GM10248 (cell line): ENCODE data around the gene B3GLCT.

Source experiments
- CTCF ChIA-PET: fragments of 300-600 bp; sonication (Branson Sonifier 250); formaldehyde crosslinking; extraction: SDS; loops from one replicate; lab custom pipeline; 2021; ENCODE audit warnings: antibody characterized with exemption; lab: Yijun Ruan, JAX
- POLR2A ChIA-PET: fragments of 350-650 bp; sonication (Branson Sonifier 250); formaldehyde crosslinking; extraction: SDS; loops from one replicate; lab custom pipeline; 2020; ENCODE audit warnings: antibody characterized with exemption; lab: Yijun Ruan, JAX
- DNase-seq: peaks from one replicate; pipeline ENCODE4 v3.0.0; 2012; ENCODE audit errors: extremely low spot score
- CTCF ChIP-seq: IDR thresholded peaks from 2 replicates; pipeline ENCODE4 v1.5.1; 2012; ENCODE audit warnings: mild to moderate bottlenecking, low read depth; ENCODE audit errors: extremely low read depth, missing control alignments, control extremely low read depth

The B3GLCT gene

GRCh38 chr13:31195616-31196015, 4.2 kb upstream of the B3GLCT start:
- TF ChIP-seq CTCF: no peak
- DNase-seq: no peak
- CTCF ChIA-PET: no interaction called here
- POLR2A ChIA-PET: no interaction called here

GRCh38 chr13:31196992-31197391, 2.8 kb upstream of the B3GLCT start:
- ChIA-PET CTCF (interaction anchor here (1.2 to 1.5 kb wide), 2 partner anchors 8 to 24 kb away, joined by 3 to 4 read pairs; no protein-coding TSS in a partner anchor), POLR2A (no interaction called here)
- DNase-seq: no peak
- no peak for TF ChIP-seq CTCF

DNA sequence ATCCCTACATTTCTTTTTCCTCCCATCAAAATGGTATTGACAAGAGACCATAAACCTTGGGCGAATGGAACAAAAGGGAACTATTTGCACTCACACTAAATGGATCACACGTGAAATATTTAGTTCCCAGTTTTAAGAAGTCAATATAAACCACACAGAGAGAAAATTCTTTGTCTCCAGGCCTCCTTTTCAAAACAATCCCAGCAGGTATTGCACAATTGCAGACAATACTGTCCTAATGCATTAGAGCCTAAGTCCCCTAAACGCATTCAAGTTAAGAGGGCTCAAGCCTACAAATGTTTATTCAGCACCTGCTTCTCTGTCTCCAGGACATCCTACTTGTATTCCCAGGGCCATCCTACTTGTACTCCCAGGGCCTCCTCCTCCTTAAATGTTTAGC, 1.3 kb upstream of the B3GLCT start:
- ChIA-PET POLR2A (no interaction called here), CTCF (interaction anchor here (1.1 to 2.0 kb wide), 2 partner anchors 38 to 39 kb away, joined by 4 read pairs; no protein-coding TSS in a partner anchor)
- DNase-seq: no peak
- no peak for TF ChIP-seq CTCF

GRCh38 chr13:31199527-31199848, 287 bp upstream of the B3GLCT start:
- DNase-seq: no peak
- no peak for TF ChIP-seq CTCF
- ChIA-PET CTCF (interaction anchor here (0.8 to 2.0 kb wide), 9 partner anchors 9 to 225 kb away, joined by 3 to 11 read pairs (median 3); no protein-coding TSS in a partner anchor), POLR2A (no interaction called here)

DNA sequence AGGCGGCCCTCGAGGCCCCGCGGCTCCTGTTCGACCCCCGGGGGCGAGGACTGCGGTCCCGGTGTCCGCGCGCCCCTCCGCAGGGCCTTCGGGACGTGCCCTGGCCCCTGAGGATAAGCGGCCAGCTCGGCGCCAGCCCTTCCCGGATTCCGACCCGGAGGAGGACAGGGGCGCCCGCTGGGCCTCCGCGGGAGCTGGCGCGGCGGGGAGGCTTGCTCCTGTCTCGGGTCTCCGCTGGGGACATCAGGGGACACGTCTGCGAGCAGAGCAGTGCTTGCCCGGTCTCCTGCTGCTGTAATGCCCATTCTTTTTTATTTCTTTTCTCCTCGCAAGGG, 829 bp downstream of the B3GLCT start:
- CTCF ChIA-PET: interaction anchor here (0.6 to 1.5 kb wide), 5 partner anchors 9 to 628 kb away, joined by 3 to 12 read pairs (median 3); no protein-coding TSS in a partner anchor
- TF ChIP-seq CTCF: no peak
- DNase-seq: peak; percentile 43
- POLR2A ChIA-PET: no interaction called here

GRCh38 chr13:31201341-31202031, 1.7 kb downstream of the B3GLCT start:
- POLR2A ChIA-PET: no interaction called here
- DNase-seq: no peak
- CTCF ChIA-PET: interaction anchor here (0.9 to 1.7 kb wide), 9 partner anchors 11 to 628 kb away, joined by 3 to 12 read pairs (median 4); no protein-coding TSS in a partner anchor
- TF ChIP-seq CTCF: no peak
